SU-DHL-6 (cell line): ENCODE results near the gene REXO1.

Experiments used
- H2AFZ ChIP-seq: fragments of 200-600 bp; sonication (generic); 2 replicates; pipeline ENCODE4 v1.6.1; 2014; ENCODE audit warnings: low read depth, mild to moderate bottlenecking, moderate library complexity, mixed read lengths, antibody characterized with exemption, low read length; ENCODE audit not compliant: severe bottlenecking
- H3F3A ChIP-seq: fragments of 200-600 bp; shearing (Covaris generic); 2 replicates; pipeline ENCODE4 v1.6.0; 2016; ENCODE audit warnings: antibody characterized with exemption, mild to moderate bottlenecking; ENCODE audit not compliant: insufficient read depth
- H3K27ac ChIP-seq: fragments of 200-600 bp; sonication (generic); 2 replicates; pipeline ENCODE4 v1.5.1; 2016; ENCODE audit warnings: low read depth, mild to moderate bottlenecking, low read length, moderate library complexity, mixed read lengths
- H3K27me3 ChIP-seq: fragments of 200-600 bp; sonication (generic), shearing (Covaris generic); 2 replicates; pipeline ENCODE4 v1.6.0; 2014; ENCODE audit warnings: mild to moderate bottlenecking, low read length
- H3K36me3 ChIP-seq: fragments of 200-600 bp; sonication (generic); 2 replicates; pipeline ENCODE4 v1.6.1; 2014; ENCODE audit warnings: mild to moderate bottlenecking, low read length, mixed read lengths
- H3K4me2 ChIP-seq: fragments of 300-600, 200-600 bp; shearing (Covaris generic), sonication (generic); 2 replicates; pipeline ENCODE4 v1.6.0; 2014; ENCODE audit warnings: low read length, low read depth, mild to moderate bottlenecking; ENCODE audit not compliant: poor library complexity, severe bottlenecking
- H3K4me3 ChIP-seq: fragments of 200-600 bp; sonication (generic); 2 replicates; pipeline ENCODE4 v1.5.1; 2014; ENCODE audit warnings: antibody characterized with exemption, low read length, mild to moderate bottlenecking, mixed read lengths; ENCODE audit not compliant: insufficient read depth, poor library complexity, severe bottlenecking
- H3K79me2 ChIP-seq: fragments of 200-600 bp; sonication (generic); 2 replicates; pipeline ENCODE4 v1.6.1; 2014; ENCODE audit warnings: mild to moderate bottlenecking, low read length, moderate library complexity; ENCODE audit not compliant: insufficient read depth
- H3K9ac ChIP-seq: fragments of 200-600 bp; sonication (generic); 2 replicates; pipeline ENCODE4 v1.7.0; 2014; ENCODE audit warnings: mild to moderate bottlenecking, low read length
- H3K9me2 ChIP-seq: fragments of 200-600 bp; sonication (generic); replicated peaks from 2 replicates; pipeline ENCODE4 v1.6.1; 2014; ENCODE audit warnings: low read length; ENCODE audit not compliant: insufficient read depth
- H3K9me3 ChIP-seq: fragments of 200-600 bp; sonication (generic); 2 replicates; pipeline ENCODE4 v1.6.1; 2014; ENCODE audit warnings: low read length, mixed read lengths; ENCODE audit not compliant: insufficient read depth
- H4K20me1 ChIP-seq: fragments of 200-600 bp; sonication (generic); 2 replicates; pipeline ENCODE4 v1.6.1; 2014; ENCODE audit warnings: low read depth, mild to moderate bottlenecking, antibody characterized with exemption, low read length, moderate library complexity, mixed read lengths
- CTCF ChIP-seq: fragments of 200-600 bp; sonication (generic); IDR thresholded peaks from one replicate; pipeline ENCODE4 v1.5.1; 2017; ENCODE audit warnings: antibody characterized with exemption, mild to moderate bottlenecking, low read length, moderate library complexity; ENCODE audit not compliant: insufficient read depth, poor library complexity, severe bottlenecking
- EZH2phosphoT487 ChIP-seq: fragments of 200-600 bp; sonication (generic), shearing (Covaris generic); conservative IDR thresholded peaks from 2 replicates; pipeline ENCODE4 v1.6.1; 2018; ENCODE audit warnings: mild to moderate bottlenecking, antibody characterized with exemption, low read length, moderate library complexity, mixed read lengths

Gene REXO1

GRCh38 chr19:1819341-1820255 lies 28.7 kb downstream of the REXO1 start:
- no peak overlapping the region for H3K4me2 ChIP-seq
- H3K36me3 ChIP-seq = 0 out of 2 replicates have a peak, but pooled peaks cover 4% of the 10 kb centered on the region
- H3K4me3 ChIP-seq = no peak overlapping the region
- H3K9me3 ChIP-seq = no peaks in the 10 kb centered on the region
- no peak for TF ChIP-seq EZH2phosphoT487
- no peak for TF ChIP-seq CTCF
- no peak overlapping the region for H2AFZ ChIP-seq
- H3K27ac ChIP-seq = no peak overlapping the region
- H4K20me1 ChIP-seq = no peaks in the 10 kb centered on the region
- H3F3A ChIP-seq = no peaks in the 10 kb centered on the region
- no peaks in the 10 kb centered on the region for H3K9me2 ChIP-seq
- no peaks in the 10 kb centered on the region for H3K27me3 ChIP-seq
- H3K79me2 ChIP-seq = no peaks in the 10 kb centered on the region
- no peak overlapping the region for H3K9ac ChIP-seq

GRCh38 chr19:1818549-1819195 lies 29.6 kb downstream of the REXO1 start:
- no peaks in the 10 kb centered on the region for H3K36me3 ChIP-seq
- 0 out of 2 replicates have a peak, but pooled peaks cover 4% of the 10 kb centered on the region for H3F3A ChIP-seq
- no peak overlapping the region for H3K4me3 ChIP-seq
- H3K79me2 ChIP-seq = no peaks in the 10 kb centered on the region
- no peaks in the 10 kb centered on the region for H4K20me1 ChIP-seq
- no peaks in the 10 kb centered on the region for H3K9me2 ChIP-seq
- no peak for TF ChIP-seq CTCF
- TF ChIP-seq EZH2phosphoT487 = no peak
- no peaks in the 10 kb centered on the region for H3K9me3 ChIP-seq
- H3K27me3 ChIP-seq = no peaks in the 10 kb centered on the region
- H3K9ac ChIP-seq = no peak overlapping the region
- H2AFZ ChIP-seq = no peak overlapping the region
- no peak overlapping the region for H3K4me2 ChIP-seq
- H3K27ac ChIP-seq = no peak overlapping the region

- no peak overlapping the region for H2AFZ ChIP-seq
- H3K9me3 ChIP-seq = no peaks in the 10 kb centered on the region
- H3K36me3 ChIP-seq = no peaks in the 10 kb centered on the region
- no peak overlapping the region for H3K4me3 ChIP-seq
- H3K9ac ChIP-seq = no peak overlapping the region
- TF ChIP-seq EZH2phosphoT487 = no peak
- TF ChIP-seq CTCF = no peak
- no peaks in the 10 kb centered on the region for H3K9me2 ChIP-seq
- no peak overlapping the region for H3K27ac ChIP-seq
- H3F3A ChIP-seq = 0 out of 2 replicates have a peak, but pooled peaks cover 5% of the 10 kb centered on the region
- no peaks in the 10 kb centered on the region for H3K27me3 ChIP-seq
- H4K20me1 ChIP-seq = no peaks in the 10 kb centered on the region
- H3K4me2 ChIP-seq = no peak overlapping the region
- H3K79me2 ChIP-seq = no peaks in the 10 kb centered on the region
Measured at GRCh38 chr19:1817553-1818179, 30.6 kb downstream of the REXO1 start.
